Dendritic cell treated with granulocyte-macrophage colony-stimulating factor and Interleukin-4, amounts not matched to agents 40 ng/mL and 50 ng/mL, for 4 days (primary cell): ENCODE measurements around the gene CCDC106.

Experiments
- H3K27ac Mint-ChIP-seq: one replicate; pipeline ENCODE4 v1.8.0; 2022; ENCODE audit warnings: mild to moderate bottlenecking, mixed read lengths
- H3K27me3 Mint-ChIP-seq: one replicate; pipeline ENCODE4 v1.8.0; 2022; ENCODE audit warnings: mild to moderate bottlenecking, mixed read lengths
- H3K36me3 Mint-ChIP-seq: one replicate; pipeline ENCODE4 v1.8.0; 2022; ENCODE audit warnings: low read depth, mixed read lengths
- H3K4me1 Mint-ChIP-seq: one replicate; pipeline ENCODE4 v1.8.0; 2022; ENCODE audit warnings: low read depth, mixed read lengths
- H3K4me3 Mint-ChIP-seq: one replicate; pipeline ENCODE4 v1.8.0; 2022; ENCODE audit warnings: mild to moderate bottlenecking, moderate library complexity, mixed read lengths
- H3K9me3 Mint-ChIP-seq: one replicate; pipeline ENCODE4 v1.8.0; 2022; ENCODE audit warnings: mixed read lengths
- intact Hi-C: fragments of 100-400 bp; cut with micrococcal nuclease; formaldehyde crosslinking; loops from one replicate; pipeline ENCODE4 v1.15.0; 2022

Gene CCDC106

GRCh38 chr19:55655648-55656040 lies 7.6 kb downstream of the CCDC106 start:
- peaks cover 78% of the 10 kb centered on the region for H3K36me3 Mint-ChIP-seq
- intact Hi-C loops: loop anchor here (2.0 kb wide), 3 partner anchors 15 to 57 kb away; partner anchors contain the start of genes EPN1, FIZ1 and ZNF580
- no peaks in the 10 kb centered on the region for H3K27me3 Mint-ChIP-seq
- H3K4me3 Mint-ChIP-seq: peak overlapping the region; percentile 91
- H3K27ac Mint-ChIP-seq: peak overlapping the region; percentile 96
- H3K4me1 Mint-ChIP-seq: peaks cover 55% of the 10 kb centered on the region
- H3K9me3 Mint-ChIP-seq: no peaks in the 10 kb centered on the region

GRCh38 chr19:55656552-55656951 lies 8.5 kb downstream of the CCDC106 start:
- H3K27me3 Mint-ChIP-seq: no peaks in the 10 kb centered on the region
- no peaks in the 10 kb centered on the region for H3K9me3 Mint-ChIP-seq
- peaks cover 49% of the 10 kb centered on the region for H3K4me1 Mint-ChIP-seq
- peak overlapping the region; percentile 91 for H3K4me3 Mint-ChIP-seq
- intact Hi-C loops: no loop called here
- peaks cover 78% of the 10 kb centered on the region for H3K36me3 Mint-ChIP-seq
- H3K27ac Mint-ChIP-seq: no peak overlapping the region

GRCh38 chr19:55656988-55657747 lies 9.2 kb downstream of the CCDC106 start:
- Mint-ChIP-seq H3K27me3 (no peaks in the 10 kb centered on the region), H3K27ac (no peak overlapping the region), H3K4me1 (peaks cover 55% of the 10 kb centered on the region), H3K36me3 (peaks cover 78% of the 10 kb centered on the region), H3K9me3 (no peaks in the 10 kb centered on the region), H3K4me3 (peak overlapping the region; percentile 47)
- intact Hi-C loops: no loop called here

GRCh38 chr19:55658846-55659459 lies 10.9 kb downstream of the CCDC106 start:
- no peaks in the 10 kb centered on the region for H3K9me3 Mint-ChIP-seq
- H3K27me3 Mint-ChIP-seq: no peaks in the 10 kb centered on the region
- H3K36me3 Mint-ChIP-seq: peaks cover 86% of the 10 kb centered on the region
- intact Hi-C loops: no loop called here
- H3K4me1 Mint-ChIP-seq: peaks cover 55% of the 10 kb centered on the region
- no peak overlapping the region for H3K4me3 Mint-ChIP-seq
- peak overlapping the region; percentile 82 for H3K27ac Mint-ChIP-seq

GRCh38 chr19:55659822-55660221 lies 11.8 kb downstream of the CCDC106 start:
- intact Hi-C loops: no loop called here
- Mint-ChIP-seq H3K4me1 (peaks cover 55% of the 10 kb centered on the region), H3K27ac (peak overlapping the region; percentile 82), H3K4me3 (no peak overlapping the region), H3K27me3 (no peaks in the 10 kb centered on the region), H3K36me3 (peaks cover 86% of the 10 kb centered on the region), H3K9me3 (no peaks in the 10 kb centered on the region)

GRCh38 chr19:55660404-55660803 lies 12.4 kb downstream of the CCDC106 start:
- peaks cover 86% of the 10 kb centered on the region for H3K36me3 Mint-ChIP-seq

GRCh38 chr19:55660991-55661390 lies 13.0 kb downstream of the CCDC106 start:
- Mint-ChIP-seq H3K4me3 (no peak overlapping the region), H3K36me3 (peaks cover 86% of the 10 kb centered on the region), H3K4me1 (peaks cover 51% of the 10 kb centered on the region)

More at GRCh38 chr19:55660404-55660803, 12.4 kb downstream of the CCDC106 start:
- no peak overlapping the region for H3K4me3 Mint-ChIP-seq
- H3K9me3 Mint-ChIP-seq: no peaks in the 10 kb centered on the region
- peak overlapping the region; percentile 82 for H3K27ac Mint-ChIP-seq
- H3K27me3 Mint-ChIP-seq: no peaks in the 10 kb centered on the region
- H3K4me1 Mint-ChIP-seq: peaks cover 55% of the 10 kb centered on the region
- intact Hi-C loops: no loop called here

GRCh38 chr19:55661826-55662225 lies 13.8 kb downstream of the CCDC106 start:
- Mint-ChIP-seq H3K4me3 (no peak overlapping the region), H3K4me1 (peaks cover 43% of the 10 kb centered on the region), H3K36me3 (peaks cover 94% of the 10 kb centered on the region), H3K27ac (no peak overlapping the region), H3K27me3 (no peaks in the 10 kb centered on the region), H3K9me3 (no peaks in the 10 kb centered on the region)
- intact Hi-C loops: no loop called here

More at GRCh38 chr19:55660991-55661390, 13.0 kb downstream of the CCDC106 start:
- Mint-ChIP-seq H3K9me3 (no peaks in the 10 kb centered on the region), H3K27ac (no peak overlapping the region), H3K27me3 (no peaks in the 10 kb centered on the region)
- intact Hi-C loops: no loop called here

- H3K4me3 Mint-ChIP-seq: no peak overlapping the region
- intact Hi-C loops: no loop called here
- no peaks in the 10 kb centered on the region for H3K9me3 Mint-ChIP-seq
- H3K36me3 Mint-ChIP-seq: peaks cover 100% of the 10 kb centered on the region
- no peak overlapping the region for H3K27ac Mint-ChIP-seq
- H3K4me1 Mint-ChIP-seq: peaks cover 21% of the 10 kb centered on the region
- no peaks in the 10 kb centered on the region for H3K27me3 Mint-ChIP-seq
These were observed 16.0 kb downstream of the CCDC106 start for GRCh38 chr19:55663846-55664536.

GRCh38 chr19:55666343-55667005 lies 18.5 kb downstream of the CCDC106 start:
- no peak overlapping the region for H3K4me3 Mint-ChIP-seq

GRCh38 chr19:55667006-55667381 lies 19.0 kb downstream of the CCDC106 start:
- Mint-ChIP-seq H3K4me3 (no peak overlapping the region), H3K9me3 (no peaks in the 10 kb centered on the region), H3K4me1 (peaks cover 28% of the 10 kb centered on the region), H3K27ac (no peak overlapping the region), H3K27me3 (no peaks in the 10 kb centered on the region), H3K36me3 (peaks cover 100% of the 10 kb centered on the region)
- intact Hi-C loops: no loop called here

More at GRCh38 chr19:55666343-55667005, 18.5 kb downstream of the CCDC106 start:
- intact Hi-C loops: no loop called here
- Mint-ChIP-seq H3K9me3 (no peaks in the 10 kb centered on the region), H3K27ac (no peak overlapping the region), H3K4me1 (peaks cover 31% of the 10 kb centered on the region), H3K36me3 (peaks cover 100% of the 10 kb centered on the region), H3K27me3 (no peaks in the 10 kb centered on the region)

GRCh38 chr19:55667511-55667910 lies 19.5 kb downstream of the CCDC106 start:
- intact Hi-C loops: no loop called here
- Mint-ChIP-seq H3K4me1 (peaks cover 26% of the 10 kb centered on the region), H3K27me3 (no peaks in the 10 kb centered on the region), H3K4me3 (no peak overlapping the region), H3K9me3 (no peaks in the 10 kb centered on the region), H3K36me3 (peaks cover 100% of the 10 kb centered on the region), H3K27ac (no peak overlapping the region)

GRCh38 chr19:55667958-55668357 lies 19.9 kb downstream of the CCDC106 start:
- H3K27me3 Mint-ChIP-seq: no peaks in the 10 kb centered on the region
- H3K4me1 Mint-ChIP-seq: peaks cover 26% of the 10 kb centered on the region
- intact Hi-C loops: no loop called here
- H3K36me3 Mint-ChIP-seq: peaks cover 100% of the 10 kb centered on the region
- H3K4me3 Mint-ChIP-seq: no peak overlapping the region
- no peak overlapping the region for H3K27ac Mint-ChIP-seq
- no peaks in the 10 kb centered on the region for H3K9me3 Mint-ChIP-seq
